Measurements from ENCODE around the gene RHBDL2. TPM values are rescaled to one million over a fixed set of nuclear protein-coding genes. Genes with fewer than 3 reads are reported as not detected.

Gene RHBDL2
- total and polyA plus RNA-seq, 9 of the 15 experiments (the other 6 are each of a cell fraction or from before 2014, with no cell fraction given): not detected

DNA sequence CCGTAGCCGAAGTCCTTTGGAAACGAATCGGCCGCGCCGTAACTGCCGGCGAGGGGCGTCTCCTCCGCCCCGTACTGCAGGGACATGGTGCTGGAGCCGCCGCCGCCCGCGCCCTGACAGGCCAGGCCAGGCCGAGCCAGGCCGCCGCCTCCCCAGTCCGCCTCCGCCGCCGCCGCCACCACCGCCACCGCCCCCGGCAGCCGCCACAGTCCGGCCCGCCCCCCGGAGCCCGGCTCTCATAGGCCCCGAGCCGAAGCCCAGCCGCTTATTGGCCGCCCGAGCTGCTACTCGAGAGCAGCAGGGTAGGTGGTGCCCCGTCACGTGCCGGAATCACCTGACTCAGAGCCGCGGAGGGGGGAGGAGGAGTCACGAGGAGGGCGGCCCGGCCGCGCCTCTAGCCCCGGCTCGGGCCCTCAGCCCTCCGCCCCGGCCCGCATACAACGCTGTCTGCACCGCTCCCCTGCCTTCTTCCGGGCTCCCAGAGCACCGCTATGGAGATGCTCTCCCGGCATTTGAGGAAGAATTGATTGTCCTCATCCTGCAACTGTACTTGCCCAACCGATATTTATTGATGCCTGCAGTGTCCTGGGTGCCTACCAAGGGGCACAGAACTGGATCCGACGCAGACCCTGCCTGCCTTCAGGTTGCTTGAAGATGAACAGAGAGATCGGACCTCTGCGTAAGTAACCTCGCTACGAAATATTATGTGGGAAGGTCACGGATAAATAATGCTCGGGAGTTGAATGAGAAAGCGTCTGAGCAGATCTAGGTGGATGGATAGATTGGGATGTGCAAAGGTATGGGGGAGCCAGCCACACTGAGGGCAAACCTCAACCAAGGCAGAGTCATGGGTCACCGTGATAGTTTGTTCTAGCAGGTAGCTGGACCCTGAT is 81.8 kb downstream of the RHBDL2 start, which contains the start of gene RRAGC (continued):
- TF ChIP-seq, protein P1, sequence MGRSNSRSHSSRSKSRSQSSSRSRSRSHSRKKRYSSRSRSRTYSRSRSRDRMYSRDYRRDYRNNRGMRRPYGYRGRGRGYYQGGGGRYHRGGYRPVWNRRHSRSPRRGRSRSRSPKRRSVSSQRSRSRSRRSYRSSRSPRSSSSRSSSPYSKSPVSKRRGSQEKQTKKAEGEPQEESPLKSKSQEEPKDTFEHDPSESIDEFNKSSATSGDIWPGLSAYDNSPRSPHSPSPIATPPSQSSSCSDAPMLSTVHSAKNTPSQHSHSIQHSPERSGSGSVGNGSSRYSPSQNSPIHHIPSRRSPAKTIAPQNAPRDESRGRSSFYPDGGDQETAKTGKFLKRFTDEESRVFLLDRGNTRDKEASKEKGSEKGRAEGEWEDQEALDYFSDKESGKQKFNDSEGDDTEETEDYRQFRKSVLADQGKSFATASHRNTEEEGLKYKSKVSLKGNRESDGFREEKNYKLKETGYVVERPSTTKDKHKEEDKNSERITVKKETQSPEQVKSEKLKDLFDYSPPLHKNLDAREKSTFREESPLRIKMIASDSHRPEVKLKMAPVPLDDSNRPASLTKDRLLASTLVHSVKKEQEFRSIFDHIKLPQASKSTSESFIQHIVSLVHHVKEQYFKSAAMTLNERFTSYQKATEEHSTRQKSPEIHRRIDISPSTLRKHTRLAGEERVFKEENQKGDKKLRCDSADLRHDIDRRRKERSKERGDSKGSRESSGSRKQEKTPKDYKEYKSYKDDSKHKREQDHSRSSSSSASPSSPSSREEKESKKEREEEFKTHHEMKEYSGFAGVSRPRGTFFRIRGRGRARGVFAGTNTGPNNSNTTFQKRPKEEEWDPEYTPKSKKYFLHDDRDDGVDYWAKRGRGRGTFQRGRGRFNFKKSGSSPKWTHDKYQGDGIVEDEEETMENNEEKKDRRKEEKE (IDR thresholded peaks at IDR 0.05; ENCODE audit: borderline replicate concordance in 1 of 2, control insufficient read depth in 1 of 2, low read depth in 2 of 2, low read length in 1 of 2): no peak
- TF ChIP-seq BRD4 (IDR thresholded peaks at IDR 0.05) (no peak), TOE1 (IDR thresholded peaks at IDR 0.05; ENCODE audit: borderline replicate concordance) (peak; percentile 98), TOE1 (CRISPR knock-in tag; IDR thresholded peaks at IDR 0.05; ENCODE audit: borderline replicate concordance, low read depth) (no peak), ZBTB17 (CRISPR knock-in tag; IDR thresholded peaks at IDR 0.05) (peak; percentile 61), ERF (CRISPR knock-in tag; IDR thresholded peaks at IDR 0.05) (no peak; the same call in 1 of the 2 replicates), HNRNPUL1 (IDR thresholded peaks at IDR 0.05; ENCODE audit: low read length) (no peak), CCNT2 (IDR thresholded peaks at IDR 0.05; ENCODE audit: borderline replicate concordance, extremely low read depth, insufficient read length, low read depth, low read length) (peak; percentile 96), ZFX (CRISPR knock-in tag; IDR thresholded peaks at IDR 0.05) (peak; percentile 84), PPARD (CRISPR knock-in tag; IDR thresholded peaks at IDR 0.05) (no peak), ZNF3 (CRISPR knock-in tag; IDR thresholded peaks at IDR 0.05) (no peak), ATF1 (CRISPR knock-in tag; IDR thresholded peaks at IDR 0.05) (no peak), ATF1 (tag; IDR thresholded peaks at IDR 0.05) (peak; percentile 81), ZKSCAN1 (IDR thresholded peaks at IDR 0.05; ENCODE audit: low read depth, low read length) (0 out of 2 replicates have a peak, but pooled peaks have one; percentile 2), GABPB2 (CRISPR knock-in tag; conservative IDR thresholded peaks at IDR 0.05) (no peak), RHOXF2B (CRISPR knock-in tag; conservative IDR thresholded peaks at IDR 0.05) (no peak), ESRRA (IDR thresholded peaks at IDR 0.05; ENCODE audit: borderline replicate concordance, low read depth) (peak; percentile 61; the same call in 1 of the 2 replicates), ZNF232 (CRISPR knock-in tag; IDR thresholded peaks at IDR 0.05) (no peak), NCOA6 (IDR thresholded peaks at IDR 0.05) (no peak)
- TF ChIP-seq, protein P2, sequence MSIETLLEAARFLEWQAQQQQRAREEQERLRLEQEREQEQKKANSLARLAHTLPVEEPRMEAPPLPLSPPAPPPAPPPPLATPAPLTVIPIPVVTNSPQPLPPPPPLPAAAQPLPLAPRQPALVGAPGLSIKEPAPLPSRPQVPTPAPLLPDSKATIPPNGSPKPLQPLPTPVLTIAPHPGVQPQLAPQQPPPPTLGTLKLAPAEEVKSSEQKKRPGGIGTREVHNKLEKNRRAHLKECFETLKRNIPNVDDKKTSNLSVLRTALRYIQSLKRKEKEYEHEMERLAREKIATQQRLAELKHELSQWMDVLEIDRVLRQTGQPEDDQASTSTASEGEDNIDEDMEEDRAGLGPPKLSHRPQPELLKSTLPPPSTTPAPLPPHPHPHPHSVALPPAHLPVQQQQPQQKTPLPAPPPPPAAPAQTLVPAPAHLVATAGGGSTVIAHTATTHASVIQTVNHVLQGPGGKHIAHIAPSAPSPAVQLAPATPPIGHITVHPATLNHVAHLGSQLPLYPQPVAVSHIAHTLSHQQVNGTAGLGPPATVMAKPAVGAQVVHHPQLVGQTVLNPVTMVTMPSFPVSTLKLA (conservative IDR thresholded peaks at IDR 0.05): peak; percentile 97 to 99
- TF ChIP-seq, protein P3, sequence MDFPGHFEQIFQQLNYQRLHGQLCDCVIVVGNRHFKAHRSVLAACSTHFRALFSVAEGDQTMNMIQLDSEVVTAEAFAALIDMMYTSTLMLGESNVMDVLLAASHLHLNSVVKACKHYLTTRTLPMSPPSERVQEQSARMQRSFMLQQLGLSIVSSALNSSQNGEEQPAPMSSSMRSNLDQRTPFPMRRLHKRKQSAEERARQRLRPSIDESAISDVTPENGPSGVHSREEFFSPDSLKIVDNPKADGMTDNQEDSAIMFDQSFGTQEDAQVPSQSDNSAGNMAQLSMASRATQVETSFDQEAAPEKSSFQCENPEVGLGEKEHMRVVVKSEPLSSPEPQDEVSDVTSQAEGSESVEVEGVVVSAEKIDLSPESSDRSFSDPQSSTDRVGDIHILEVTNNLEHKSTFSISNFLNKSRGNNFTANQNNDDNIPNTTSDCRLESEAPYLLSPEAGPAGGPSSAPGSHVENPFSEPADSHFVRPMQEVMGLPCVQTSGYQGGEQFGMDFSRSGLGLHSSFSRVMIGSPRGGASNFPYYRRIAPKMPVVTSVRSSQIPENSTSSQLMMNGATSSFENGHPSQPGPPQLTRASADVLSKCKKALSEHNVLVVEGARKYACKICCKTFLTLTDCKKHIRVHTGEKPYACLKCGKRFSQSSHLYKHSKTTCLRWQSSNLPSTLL (IDR thresholded peaks at IDR 0.05): no peak

Measured in K562 (cell line).